Breast epithelium (tissue), 4 donors: ENCODE data around the gene VPS13C. TPM values are rescaled to one million over a fixed set of nuclear protein-coding genes. Genes with fewer than 3 reads are reported as not detected.
"Not testable (repeated sequence)": the region's sequence is repeated elsewhere in the genome, so short reads cannot be mapped to it uniquely, and the experiment has no call there.

Source experiments
- DNase-seq, 2 donors: peaks; one replicate each; pipeline ENCODE4 v3.0.0-alpha.2; 2019; ENCODE audit warnings: low spot score in 2 of 2
- H3K27ac ChIP-seq, 2 donors: fragments of 200-600 bp; sonication (generic) in 1 of 2; one replicate each; pipeline ENCODE4 v1.5.1; 2016 to 2019; ENCODE audit warnings: mild to moderate bottlenecking in 1 of 2
- H3K27me3 ChIP-seq, 2 donors: fragments of 200-600 bp; sonication (generic) in 1 of 2; one replicate each; pipeline versions ENCODE4 v1.5.1 to v1.6.0; 2017 to 2019; ENCODE audit warnings: control low read depth in 1 of 2, mild to moderate bottlenecking in 1 of 2
- H3K36me3 ChIP-seq: fragments of 200-600 bp; one replicate; pipeline ENCODE4 v1.5.1; 2019
- H3K4me1 ChIP-seq, 2 donors: fragments of 200-600 bp; sonication (generic); one replicate each; pipeline ENCODE4 v1.5.1; 2016 to 2019; ENCODE audit warnings: control low read depth in 1 of 2
- H3K4me3 ChIP-seq, 3 donors: fragments of 200-600 bp; sonication (generic); 1 replicate in 2 of 3; 2 replicates in 1 of 3; pipeline ENCODE4 v1.5.1; 2016 to 2019; ENCODE audit warnings: mild to moderate bottlenecking in 3 of 3, moderate library complexity in 2 of 3
- H3K9me3 ChIP-seq, 2 donors: fragments of 200-600 bp; sonication (generic) in 1 of 2; one replicate each; pipeline ENCODE4 v1.5.1; 2016 to 2019; ENCODE audit warnings: control low read depth in 1 of 2
- CTCF ChIP-seq, 3 donors: fragments of 450-650 bp; IDR thresholded peaks; one replicate each; pipeline ENCODE4 v1.5.1; 2016 to 2017; ENCODE audit warnings: antibody characterized with exemption in 3 of 3, mild to moderate bottlenecking in 3 of 3, moderate library complexity in 3 of 3
- POLR2A ChIP-seq: fragments of 450-650 bp; IDR thresholded peaks from one replicate; pipeline ENCODE4 v1.6.1; 2016; ENCODE audit warnings: antibody characterized with exemption, mild to moderate bottlenecking, moderate library complexity
- POLR2AphosphoS5 ChIP-seq, 3 donors: sonication (generic); formaldehyde crosslinking; IDR thresholded peaks; one replicate each; pipeline ENCODE4 v1.6.1; 2017; ENCODE audit warnings: antibody characterized with exemption in 3 of 3
- intact Hi-C: fragments of 100-400 bp; cut with DNase I; formaldehyde crosslinking; loops from one replicate; pipeline ENCODE4 v1.15.1; 2023; ENCODE audit warnings: low total_unique reads
- total RNA-seq, 3 donors: library from RNA; depleted of rRNA; stranded (reverse); fragments of >200 nt; gene quantifications; one replicate each; pipeline ENCODE4 v1.1.0, GENCODE V29; 2016

The VPS13C gene
- total RNA-seq, 3 donors from 2014 or later: 94.4 to 140 (median 117) TPM

GRCh38 chr15:62052713-62053112 lies 7.5 kb downstream of the VPS13C start:
- Histone ChIP-seq H3K27ac (no peak overlapping the region), H3K4me1 (no peaks in the 10 kb centered on the region), H3K27me3 (no peaks in the 10 kb centered on the region), H3K36me3 (no peaks in the 10 kb centered on the region), H3K9me3 (no peaks in the 10 kb centered on the region), H3K4me3 (no peak overlapping the region)
- DNase-seq: no peak
- TF ChIP-seq POLR2A (no peak), CTCF (IDR thresholded peaks at IDR 0.05) (no peak), POLR2AphosphoS5 (IDR thresholded peaks at IDR 0.05) (no peak)
- intact Hi-C loops: no loop called here

- TF ChIP-seq POLR2AphosphoS5 (IDR thresholded peaks at IDR 0.05) (no peak), CTCF (IDR thresholded peaks at IDR 0.05) (no peak), POLR2A (no peak)
- no peaks in the 10 kb centered on the region for H3K4me1 ChIP-seq
- H3K27ac ChIP-seq: no peak overlapping the region
- intact Hi-C loops: no loop called here
- no peak for DNase-seq
- no peaks in the 10 kb centered on the region for H3K27me3 ChIP-seq
- H3K4me3 ChIP-seq: no peak overlapping the region
- H3K36me3 ChIP-seq: no peaks in the 10 kb centered on the region
- H3K9me3 ChIP-seq: no peaks in the 10 kb centered on the region
Measured at GRCh38 chr15:62051166-62051565, 9.1 kb downstream of the VPS13C start.

GRCh38 chr15:62050115-62050514 lies 10.1 kb downstream of the VPS13C start:
- DNase-seq: no peak
- H3K27ac ChIP-seq: no peak overlapping the region
- intact Hi-C loops: no loop called here
- no peaks in the 10 kb centered on the region for H3K9me3 ChIP-seq
- H3K4me3 ChIP-seq: no peak overlapping the region
- TF ChIP-seq POLR2A (no peak), CTCF (IDR thresholded peaks at IDR 0.05) (no peak), POLR2AphosphoS5 (IDR thresholded peaks at IDR 0.05) (no peak)
- no peaks in the 10 kb centered on the region for H3K27me3 ChIP-seq
- no peaks in the 10 kb centered on the region for H3K36me3 ChIP-seq
- no peaks in the 10 kb centered on the region for H3K4me1 ChIP-seq

DNA sequence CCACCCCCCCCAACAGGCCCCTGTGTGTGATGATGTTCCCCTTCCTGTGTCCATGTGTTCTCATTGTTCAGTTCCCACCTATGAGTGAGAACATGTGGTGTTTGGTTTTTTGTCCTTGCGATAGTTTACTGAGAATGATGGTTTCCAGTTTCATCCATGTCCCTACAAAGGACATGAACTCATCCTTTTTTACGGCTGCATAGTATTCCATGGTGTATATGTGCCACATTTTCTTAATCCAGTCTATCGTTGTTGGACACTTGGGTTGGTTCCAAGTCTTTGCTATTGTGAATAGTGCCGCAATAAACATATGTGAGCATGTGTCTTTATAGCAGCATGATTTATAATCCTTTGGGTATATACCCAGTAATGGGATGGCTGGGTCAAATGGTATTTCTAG lies 12.0 kb downstream of the VPS13C start:
- H3K36me3 ChIP-seq, H3K4me1 ChIP-seq, H3K4me3 ChIP-seq, H3K27me3 ChIP-seq, intact Hi-C loops, H3K9me3 ChIP-seq, H3K27ac ChIP-seq, DNase-seq: not testable (repeated sequence)

DNA sequence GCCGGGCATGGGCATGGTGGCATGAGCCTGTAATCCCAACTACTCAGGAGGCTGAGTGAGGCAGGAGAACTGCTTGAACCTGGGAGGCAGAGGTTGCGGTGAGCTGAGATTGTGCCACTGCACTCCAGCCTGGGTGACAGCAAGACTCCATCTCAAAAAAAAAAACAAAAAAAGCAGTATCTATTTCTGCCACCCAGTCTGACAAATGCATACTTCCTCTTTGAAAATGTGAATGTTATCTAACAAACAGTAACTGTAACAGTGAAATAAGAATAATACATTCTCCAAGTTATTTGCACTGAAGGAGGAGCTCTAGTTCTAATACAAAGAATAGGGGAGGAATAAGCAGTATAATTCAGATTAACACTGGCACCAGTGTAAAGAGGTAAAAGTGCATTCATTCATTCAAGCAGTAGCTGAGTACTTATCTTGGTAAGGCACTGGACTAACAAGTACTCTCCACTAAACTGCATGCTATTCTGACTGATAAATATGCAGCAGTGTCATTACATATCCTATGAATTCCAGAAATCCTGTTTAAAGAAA lies 12.9 kb downstream of the VPS13C start:
- intact Hi-C loops: no loop called here
- Histone ChIP-seq H3K36me3 (no peaks in the 10 kb centered on the region), H3K27ac (no peak overlapping the region), H3K27me3 (no peaks in the 10 kb centered on the region), H3K9me3 (no peaks in the 10 kb centered on the region), H3K4me3 (no peak overlapping the region), H3K4me1 (no peaks in the 10 kb centered on the region)
- no peak for DNase-seq
- TF ChIP-seq CTCF (IDR thresholded peaks at IDR 0.05) (no peak), POLR2A (no peak), POLR2AphosphoS5 (IDR thresholded peaks at IDR 0.05) (no peak)
